Hematopoietic multipotent progenitor cell treated with erythropoietin and hydrocortisone succinate and interleukin-3 and kit ligand, for 6 days (in vitro differentiated cells): ENCODE results near the gene THBS2.
A peak's percentile ranks its signal among the peaks of the same experiment; 100 is the strongest.

Source experiments
- DNase-seq: peaks from one replicate; pipeline ENCODE4 v3.0.0-alpha.2; 2015

The THBS2 gene

DNA sequence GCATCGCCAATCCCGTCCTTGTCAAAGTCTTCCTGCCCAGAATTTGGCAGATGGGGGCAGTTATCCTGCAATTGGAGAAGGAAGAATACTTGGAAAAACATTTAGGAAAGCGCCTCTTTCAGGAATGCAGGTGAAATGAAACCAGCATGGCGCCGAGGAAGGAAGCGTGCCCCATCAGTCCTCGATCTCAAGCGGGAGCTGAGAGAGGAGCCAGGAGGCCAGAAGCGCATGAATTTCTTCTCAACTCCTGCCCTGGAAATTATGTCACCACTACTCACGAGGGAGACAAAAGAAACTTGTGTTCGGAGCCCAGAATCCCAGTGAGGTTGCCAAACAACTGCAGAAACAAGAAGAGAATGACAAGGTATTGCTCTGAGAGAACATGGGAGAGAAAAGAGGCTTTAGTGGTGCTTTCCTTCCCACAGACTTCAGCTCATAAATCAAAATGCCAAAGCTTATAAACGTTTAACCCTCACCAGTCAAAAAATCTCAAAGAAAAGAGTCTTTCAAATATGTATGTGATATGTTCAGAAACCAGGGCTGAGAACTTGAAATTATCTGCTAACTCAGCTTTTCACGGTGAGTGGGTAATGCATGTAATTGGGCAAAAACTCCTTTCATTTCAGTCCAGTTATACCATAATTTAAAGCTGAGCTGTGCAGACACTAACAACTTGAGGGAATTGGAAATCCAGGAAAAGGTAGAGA lies 23.9 kb downstream of the THBS2 start:
- no peak for DNase-seq

DNA sequence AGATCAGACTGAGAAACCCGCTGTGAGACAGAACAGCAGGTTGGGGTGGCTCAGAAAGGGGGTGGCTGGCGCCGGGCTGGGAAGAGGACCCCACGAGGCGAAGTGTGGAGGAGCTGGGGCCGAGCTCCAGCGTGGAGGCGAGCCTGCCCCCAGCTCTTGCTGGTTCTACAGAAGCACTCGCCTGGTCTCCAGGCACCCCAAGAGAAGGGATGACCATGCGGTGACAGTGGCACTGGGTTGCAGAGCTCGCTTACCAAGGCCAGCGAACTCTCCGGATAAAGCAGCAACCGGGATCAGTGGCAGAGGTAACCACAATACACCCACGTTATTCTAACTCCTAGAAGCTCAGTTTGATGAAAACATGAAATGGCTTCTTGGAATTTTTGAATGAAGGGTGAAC lies 26.5 kb downstream of the THBS2 start:
- DNase-seq, result no peak

DNA sequence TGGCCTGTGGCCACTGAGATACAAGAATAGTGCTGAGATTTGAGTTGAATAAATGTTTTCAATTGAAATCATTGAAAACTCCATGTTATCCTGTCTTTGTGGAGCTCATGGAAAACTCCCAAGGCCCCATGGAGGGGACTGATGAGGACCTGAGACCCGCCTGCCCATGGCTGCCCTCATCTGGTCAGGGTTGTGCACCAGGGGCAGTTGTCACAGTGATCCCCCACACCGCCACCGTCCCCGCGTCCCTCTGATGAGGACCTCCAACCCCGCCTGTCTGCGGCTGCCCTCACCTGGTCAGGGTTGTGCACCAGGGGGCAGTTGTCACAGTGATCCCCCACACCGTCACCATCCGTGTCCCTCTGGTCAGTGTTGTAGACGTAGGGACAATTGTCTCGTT lies 27.8 kb downstream of the THBS2 start:
- DNase-seq, result no peak

DNA sequence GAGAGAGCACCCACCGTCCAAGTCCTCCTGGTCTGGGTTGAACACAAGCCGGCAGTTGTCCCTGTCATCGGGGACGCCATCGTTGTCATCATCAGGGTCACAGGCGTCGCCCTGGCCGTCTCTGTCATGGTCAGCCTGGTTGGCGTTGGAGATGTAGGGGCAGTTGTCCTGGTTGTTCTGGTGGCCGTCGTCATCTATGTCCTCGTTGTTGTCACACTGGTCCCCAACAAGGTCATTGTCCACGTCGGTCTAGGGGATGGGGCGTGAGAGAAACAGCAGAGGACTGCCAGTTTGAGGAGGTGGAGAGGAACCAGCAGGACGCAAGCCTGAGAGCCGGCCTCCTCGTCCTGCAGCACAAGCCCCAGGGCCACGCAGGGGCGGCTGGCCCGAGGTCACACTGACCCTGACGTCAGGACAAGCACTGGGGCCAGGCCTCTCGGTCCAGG lies 28.5 kb downstream of the THBS2 start:
- DNase-seq, result no peak

DNA sequence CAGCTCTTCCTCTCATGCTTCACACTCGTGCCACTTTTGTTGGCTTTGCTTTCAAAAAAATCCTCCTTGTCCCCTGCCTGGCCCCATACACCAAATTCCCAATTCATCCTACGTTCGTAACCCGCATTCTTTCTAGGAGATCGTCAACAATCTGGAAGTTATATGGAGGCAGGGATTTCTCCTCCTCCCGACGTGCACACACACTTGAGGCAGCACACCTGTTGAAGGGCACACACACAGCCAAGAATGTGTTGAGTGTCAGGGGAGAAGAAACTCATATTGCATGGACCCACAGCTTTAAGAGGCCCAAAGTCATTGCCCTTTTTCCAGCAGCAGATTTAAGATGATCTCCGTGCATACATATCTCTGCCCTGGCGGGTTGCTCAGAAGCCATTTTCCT lies 28.9 kb downstream of the THBS2 start:
- DNase-seq, result no peak

DNA sequence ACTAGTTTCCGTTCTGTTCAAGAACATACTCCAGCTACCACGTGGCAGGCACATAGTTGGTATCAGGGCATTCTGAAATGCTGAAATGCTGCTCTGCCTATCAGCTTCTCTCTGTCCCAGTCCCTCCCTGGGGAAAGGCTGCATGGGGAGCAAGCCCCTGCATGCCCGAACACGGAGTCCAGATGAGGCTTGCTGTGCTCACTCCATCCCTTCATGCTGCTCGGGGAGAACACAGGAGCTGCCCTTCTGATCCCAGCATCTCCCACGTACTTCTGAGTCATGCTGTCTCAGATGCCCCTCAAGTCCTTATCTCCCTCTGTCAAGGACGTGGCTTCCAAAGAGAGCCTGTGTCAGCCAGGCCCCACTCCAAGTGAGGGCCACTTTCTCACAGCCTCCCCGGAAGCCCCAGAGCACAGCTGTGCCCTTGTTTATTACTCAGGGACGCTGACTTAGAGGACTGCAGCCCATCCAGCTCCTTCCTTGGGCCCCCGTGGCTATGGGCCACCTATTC lies 29.4 kb downstream of the THBS2 start:
- DNase-seq, result no peak

DNA sequence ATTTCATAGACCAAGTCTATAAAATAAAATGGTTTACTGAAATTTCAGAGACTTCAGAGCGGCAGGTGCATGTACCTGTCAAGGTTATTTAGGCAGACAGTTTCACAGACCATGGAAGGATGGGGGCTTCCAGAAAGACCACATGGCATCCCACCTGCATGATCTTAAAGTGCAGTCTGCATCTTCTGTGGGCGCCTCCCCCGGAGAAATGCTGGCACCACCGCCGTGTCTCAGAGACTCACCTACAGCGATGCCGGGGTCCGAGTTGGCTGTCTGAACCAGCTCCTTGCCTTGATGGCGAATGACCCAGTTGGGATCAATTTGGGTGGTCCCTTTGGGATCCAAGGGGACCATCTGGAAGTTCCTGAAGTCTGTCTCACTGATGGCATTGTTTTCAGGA lies 30.6 kb downstream of the THBS2 start:
- DNase-seq, result no peak

DNA sequence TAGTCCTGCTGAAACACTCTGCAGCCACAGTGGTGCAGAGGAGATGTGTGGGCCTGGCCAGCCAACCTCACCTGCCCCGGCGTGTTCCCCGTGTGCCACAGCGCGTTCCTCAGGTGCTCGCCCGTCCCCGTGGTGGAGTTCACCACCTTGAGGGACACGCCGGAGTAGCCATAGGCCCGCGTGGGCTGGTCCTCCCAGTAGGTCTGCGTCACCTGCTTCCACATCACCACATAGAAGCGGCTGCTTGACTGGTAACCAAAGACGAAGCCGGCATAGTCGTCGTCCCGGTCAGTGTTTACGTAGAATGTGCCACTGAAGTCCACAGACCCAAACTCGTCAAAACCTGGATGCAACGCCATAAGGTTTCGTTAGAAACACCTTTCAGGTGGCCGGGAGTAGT lies 31.5 kb downstream of the THBS2 start:
- DNase-seq, result no peak

DNA sequence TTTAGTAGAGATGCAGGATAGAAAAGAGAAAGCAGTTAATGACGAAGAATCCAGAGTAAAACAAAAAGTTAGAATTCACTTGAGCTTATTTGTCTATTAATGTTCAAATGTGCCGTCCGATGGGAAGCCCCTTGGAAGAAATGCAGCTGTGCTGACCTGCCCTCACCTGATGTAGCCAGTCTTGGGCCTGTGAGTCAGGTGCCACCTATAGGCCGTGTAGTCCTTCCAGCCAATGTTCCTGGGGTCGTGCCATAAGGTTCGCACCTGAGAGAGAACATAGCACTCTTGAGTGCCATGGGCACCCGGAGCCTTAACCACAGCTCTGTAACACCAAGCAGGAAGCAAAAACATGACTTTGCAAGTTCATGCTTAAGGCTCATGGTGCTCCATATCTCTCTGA lies 32.4 kb downstream of the THBS2 start:
- no peak for DNase-seq

DNA sequence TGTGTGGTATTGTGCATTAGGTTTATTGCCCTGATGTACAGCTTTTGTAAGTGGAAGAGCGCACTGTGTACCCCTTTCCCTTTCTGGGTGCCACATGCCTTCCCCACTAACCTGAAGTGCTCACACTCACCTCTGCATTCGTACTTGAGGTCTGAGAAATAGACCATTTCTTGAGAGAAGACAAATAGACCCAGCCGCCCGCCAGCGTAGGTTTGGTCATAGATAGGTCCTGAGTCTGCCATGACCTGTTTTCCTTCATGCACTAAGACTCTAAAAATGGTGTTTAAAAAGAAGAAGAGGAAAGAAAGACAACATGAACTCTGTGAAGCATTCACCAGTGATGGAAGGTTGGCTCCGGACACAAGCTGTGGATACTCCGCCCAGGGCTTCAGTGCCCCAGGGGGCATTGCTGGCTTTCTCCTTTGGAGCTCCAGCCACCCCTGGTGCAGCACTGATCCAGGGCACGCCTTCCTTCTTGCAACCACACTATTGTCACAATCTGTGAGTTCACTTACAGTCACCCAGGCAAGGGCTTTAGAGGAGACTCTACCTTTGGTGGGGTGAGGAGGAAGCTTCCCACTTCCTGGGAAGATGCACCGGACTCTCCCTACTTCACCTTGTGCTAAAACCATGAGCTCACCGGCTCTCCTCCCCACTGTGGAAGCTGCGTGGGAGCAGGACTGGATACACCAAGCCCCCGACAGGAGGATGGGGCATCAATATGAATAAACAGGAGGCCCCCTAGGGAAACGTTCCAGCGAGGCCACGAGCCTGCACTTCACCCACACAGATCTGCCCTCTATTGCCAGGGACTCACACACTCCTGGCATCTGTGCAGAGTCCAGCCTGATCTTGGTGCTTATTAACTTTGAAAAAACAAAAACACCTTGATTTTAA lies 33.3 kb downstream of the THBS2 start:
- DNase-seq, result no peak

DNA sequence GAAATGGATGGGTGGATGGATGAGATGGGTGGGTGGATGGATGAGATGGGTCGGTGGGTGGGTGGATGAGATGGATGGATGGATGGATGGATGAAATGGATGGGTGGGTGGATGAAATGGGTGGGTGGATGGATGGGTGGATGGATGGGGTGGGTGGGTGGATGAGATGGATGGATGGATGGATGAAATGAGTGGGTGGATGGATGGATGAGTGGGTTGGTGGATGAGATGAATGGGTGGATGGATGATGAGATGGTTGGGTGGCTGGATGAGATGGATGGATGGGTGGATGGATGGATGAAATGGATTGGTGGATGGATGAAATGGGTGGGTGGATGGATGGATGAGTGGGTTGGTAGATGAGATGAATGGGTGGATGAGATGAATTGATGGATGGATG lies 35.7 kb downstream of the THBS2 start:
- DNase-seq, result no peak

DNA sequence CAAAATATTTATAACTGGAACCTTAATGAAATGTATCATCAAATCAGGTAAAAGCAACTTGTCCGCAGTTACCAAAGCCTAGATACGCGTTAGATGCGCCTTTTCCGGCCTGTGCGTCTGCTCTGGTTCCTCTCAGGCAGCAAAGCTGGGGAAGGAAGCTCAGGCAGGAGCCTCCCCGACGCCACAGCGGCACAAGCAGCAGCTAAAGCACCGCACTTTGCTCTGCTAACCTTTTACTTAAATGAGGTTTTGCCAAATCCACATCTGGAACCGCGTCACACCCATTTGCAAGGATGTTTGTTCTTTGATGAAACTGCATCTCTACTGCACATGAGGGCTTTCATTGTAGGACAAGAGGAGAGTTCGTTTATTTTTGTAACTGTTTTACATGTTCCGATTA lies 36.8 kb downstream of the THBS2 start:
- no peak for DNase-seq

DNA sequence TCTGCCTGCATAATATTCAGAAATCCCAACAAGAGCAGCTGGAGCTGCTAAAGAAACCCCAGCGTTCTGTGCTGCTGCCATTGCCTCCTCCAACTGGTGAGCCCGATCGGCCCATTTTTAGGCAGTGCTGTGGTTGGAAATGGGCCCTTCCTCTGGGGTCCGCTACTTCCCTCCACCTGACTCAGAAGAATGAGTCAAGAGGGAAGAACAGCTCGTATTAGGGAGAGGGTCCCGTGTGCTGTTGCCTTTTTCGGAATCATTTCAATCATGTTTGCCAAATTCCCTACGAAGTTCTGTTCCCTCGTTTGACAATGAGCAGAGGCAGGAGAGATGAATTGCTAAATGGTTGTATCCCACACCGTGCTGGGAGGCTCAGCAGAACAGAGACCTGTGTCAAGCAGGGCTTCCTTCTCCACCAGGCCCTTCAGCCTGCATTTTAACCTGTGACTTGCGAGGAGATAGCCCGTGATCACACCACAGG lies 38.4 kb downstream of the THBS2 start:
- no peak for DNase-seq

DNA sequence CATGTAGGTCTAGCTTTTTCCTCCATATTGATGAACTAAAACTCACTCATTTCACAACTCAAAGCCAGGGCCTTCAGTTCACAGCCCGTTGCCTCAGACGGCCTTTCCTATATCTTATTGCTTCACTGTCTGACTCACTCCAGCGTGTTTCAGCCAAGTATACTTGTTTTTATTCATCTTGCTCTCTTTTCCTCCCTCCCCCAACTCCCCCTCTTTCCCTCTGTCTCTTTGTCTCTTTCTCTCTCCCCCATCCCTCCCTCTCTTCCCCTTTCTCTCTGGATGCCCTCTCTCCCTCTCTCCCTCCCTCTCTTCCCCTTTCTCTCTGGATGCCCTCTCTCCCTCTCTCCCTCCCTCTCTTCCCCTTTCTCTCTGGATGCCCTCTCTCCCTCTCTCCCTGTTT lies 38.9 kb downstream of the THBS2 start:
- peak; percentile 12 for DNase-seq

DNA sequence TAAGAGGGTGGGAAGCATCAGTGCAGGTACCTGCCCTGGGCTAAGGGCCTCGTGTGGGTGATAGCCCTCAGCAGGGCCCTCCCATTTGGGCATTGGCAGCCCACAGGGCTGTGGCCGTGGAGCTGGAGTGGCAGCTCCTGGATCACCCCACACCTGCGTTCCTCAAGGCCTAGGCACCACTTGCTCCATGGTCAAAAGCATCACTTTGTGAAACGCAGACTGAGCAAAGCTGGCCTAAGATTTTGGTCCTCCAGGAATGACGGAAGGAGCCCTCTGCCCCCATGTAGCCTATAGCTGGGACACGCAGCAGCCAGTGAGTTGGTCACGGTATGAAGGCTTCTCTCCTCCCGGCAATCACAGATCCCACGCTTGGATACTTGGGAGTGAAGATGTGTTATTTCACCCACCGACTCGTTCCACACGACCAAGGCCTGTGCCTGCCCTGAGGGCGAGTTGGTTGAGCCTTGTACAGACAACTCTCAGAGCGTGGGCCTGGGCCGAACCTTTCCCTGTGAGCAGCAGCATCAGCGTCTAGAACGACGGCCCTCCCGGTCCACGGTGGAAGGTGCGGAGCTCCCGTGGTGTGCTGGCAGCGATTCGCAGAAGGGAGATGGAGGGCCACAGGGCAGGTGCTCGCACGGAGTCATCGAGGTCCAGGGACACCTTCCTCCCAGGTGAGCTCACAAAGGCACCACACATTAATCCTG lies 39.7 kb downstream of the THBS2 start:
- DNase-seq, result no peak

DNA sequence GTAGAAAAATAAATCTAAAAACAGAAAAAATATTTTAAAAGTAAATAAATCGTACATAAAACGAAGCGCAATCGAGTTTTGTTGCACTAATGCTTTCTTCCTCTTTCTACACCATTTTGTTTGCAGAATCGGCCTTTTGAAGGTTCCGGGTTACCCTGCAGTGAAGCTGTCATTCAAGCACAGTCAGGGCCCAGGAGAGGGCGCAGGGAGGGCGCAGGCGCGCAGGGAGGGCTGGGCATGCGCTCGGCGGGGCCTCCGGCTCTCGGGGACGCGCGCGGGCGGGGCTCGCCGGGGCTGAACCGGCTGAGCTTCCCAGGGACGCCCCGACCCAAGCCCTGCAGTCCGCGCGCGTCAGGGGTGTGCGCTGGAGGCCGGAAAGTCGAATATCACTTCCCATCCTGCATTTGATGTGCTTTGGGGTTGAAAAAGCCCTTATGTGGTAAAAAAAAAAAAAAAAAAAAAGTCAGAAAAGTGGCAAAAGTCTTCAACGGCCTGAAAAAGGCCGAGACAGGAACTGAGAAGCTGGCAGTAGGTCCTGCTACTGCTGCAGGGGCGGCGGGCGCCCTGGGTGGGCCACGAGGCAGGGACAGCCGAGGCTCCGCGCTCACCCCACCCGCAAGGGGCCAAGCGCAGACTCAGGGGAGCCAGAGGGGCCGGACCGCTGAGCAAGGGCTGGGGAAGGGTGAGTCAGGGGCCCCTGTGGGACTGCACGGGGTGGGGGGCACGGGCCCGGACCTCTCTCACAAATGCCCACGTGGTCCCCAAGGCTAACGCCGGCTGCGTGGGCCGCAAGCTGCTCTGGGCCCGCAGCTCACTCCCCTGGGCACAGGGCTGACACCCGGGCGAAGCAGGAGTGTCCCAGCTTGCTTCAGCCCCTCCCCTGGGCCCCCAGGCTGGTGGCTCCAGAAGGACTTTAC lies 40.5 kb downstream of the THBS2 start:
- peak; percentile 94 for DNase-seq

DNA sequence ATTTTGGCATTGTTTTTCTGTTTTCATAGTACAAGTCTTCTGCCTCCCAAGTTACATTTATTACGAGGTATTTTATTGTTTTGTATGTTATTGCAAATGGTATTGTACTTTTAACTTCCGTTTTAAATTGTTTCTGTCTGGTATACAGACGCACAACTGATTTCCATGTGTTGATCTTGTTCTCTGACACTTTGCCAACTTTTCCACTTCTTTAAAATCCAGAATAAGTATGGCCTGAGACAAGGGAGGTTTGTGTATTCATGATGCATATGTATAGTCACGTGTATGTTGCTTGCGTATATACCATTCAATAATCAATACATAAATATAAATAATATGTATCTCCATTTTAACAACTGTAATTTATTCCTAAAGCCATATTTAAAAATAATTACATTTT lies 41.2 kb downstream of the THBS2 start:
- peak; percentile 30 for DNase-seq

DNA sequence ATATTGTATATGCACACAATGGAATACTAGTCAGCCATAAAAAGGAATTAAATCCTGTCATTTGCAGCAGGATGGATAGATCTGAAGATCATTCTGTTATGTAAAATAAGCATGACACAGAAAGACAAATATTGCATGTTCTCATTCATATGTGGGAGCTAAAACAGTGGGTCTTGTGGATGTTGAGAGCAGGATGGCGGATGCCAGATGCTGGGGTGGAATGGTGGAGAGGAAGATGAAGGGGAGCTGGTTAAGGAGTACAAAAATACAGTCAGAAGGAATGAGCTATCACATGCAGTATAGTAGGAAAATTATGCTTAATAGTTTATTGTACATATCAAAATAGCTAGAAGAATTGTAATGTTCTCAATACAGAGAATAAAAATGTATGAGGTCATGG lies 41.8 kb downstream of the THBS2 start:
- no peak for DNase-seq

DNA sequence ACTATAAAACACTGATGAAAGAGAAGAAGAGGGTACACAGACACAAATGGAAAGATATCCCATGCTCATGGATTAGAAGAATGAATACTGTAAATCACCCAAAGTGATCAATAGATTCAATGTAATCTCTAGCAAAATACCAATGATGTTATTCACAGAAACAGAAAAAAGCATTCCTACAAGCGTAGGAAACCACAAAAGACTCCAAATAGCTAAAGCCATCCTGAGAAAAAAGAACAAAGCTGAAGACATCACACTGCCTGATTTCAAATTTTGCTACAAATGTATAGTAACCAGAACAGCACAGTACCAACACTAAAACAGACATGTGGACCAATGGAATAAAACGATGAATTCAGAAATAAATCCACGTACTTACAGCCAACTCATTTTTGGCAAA lies 43.0 kb downstream of the THBS2 start:
- DNase-seq, result no peak

DNA sequence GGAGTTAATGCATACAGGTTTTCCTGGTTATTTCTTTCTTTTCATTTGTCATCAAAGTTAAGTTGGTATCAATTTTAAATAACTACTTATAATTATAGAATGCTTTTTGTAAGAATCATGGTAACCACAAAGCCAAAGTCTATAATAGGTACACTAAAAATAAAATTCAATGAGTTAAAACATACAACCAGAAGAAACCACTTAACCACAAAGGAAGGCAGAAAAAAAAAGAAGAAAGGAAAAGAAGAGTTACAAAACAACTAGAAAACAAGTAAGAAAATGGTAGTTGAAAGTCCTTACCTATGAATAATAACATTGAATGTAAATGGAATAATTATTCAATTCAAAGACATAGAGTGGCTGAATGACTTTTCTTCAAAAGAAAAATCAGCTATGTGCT lies 45.6 kb downstream of the THBS2 start:
- DNase-seq, result no peak

DNA sequence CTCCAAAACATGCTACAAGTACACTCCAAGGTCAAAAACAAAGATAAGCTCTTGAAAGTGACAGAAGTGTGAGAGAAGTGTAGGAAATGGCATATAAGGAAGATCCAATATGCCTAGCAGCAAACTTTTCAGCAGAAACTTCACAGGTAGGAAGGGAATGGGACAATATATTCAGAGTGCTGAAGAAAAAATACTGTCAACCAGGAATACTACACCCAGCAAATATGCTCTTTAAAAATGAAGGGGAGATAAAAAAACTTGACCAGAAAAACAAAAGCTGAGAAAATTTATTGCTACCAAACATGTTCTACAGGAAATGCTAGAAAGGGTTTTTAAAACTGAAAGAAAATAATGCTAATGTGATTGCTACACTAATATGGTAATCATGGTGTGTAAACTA lies 46.2 kb downstream of the THBS2 start:
- no peak for DNase-seq
